ENCODE data around the gene ATP5PO.

DNA sequence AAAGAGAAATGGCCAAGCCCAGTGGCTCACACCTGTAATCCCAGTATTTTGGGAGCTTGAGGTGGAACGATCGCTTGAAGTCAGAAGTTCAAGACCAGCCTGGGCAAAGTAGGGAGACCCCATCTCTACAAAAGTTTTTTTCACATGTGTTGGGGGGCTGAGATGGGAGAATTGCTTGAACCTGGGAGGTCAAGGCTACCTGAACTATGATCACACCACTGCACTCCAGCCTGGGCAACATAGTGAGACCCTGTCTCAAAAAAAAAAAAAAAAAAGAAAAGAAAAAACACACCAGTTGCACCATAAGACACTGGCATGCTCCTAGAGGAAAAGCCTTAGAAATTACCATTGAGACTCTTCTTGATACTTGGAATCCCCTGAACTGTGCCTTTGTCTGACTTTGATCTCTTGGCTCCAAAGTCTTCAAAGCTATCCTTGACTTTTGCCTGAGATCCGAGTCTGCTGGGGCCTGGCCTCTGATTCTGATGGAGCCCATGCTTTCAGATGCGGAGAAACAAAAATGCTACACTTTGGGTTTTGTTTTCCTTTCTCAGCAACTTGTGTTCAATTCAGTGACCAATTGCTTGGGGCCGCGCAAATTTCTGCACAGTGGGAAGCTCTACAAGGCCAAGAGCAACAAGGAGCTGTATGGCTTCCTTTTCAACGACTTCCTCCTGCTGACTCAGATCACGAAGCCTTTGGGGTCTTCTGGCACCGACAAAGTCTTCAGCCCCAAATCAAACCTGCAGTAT is 33.7 kb downstream of the ATP5PO start:
- TF ChIP-seq, protein P1, sequence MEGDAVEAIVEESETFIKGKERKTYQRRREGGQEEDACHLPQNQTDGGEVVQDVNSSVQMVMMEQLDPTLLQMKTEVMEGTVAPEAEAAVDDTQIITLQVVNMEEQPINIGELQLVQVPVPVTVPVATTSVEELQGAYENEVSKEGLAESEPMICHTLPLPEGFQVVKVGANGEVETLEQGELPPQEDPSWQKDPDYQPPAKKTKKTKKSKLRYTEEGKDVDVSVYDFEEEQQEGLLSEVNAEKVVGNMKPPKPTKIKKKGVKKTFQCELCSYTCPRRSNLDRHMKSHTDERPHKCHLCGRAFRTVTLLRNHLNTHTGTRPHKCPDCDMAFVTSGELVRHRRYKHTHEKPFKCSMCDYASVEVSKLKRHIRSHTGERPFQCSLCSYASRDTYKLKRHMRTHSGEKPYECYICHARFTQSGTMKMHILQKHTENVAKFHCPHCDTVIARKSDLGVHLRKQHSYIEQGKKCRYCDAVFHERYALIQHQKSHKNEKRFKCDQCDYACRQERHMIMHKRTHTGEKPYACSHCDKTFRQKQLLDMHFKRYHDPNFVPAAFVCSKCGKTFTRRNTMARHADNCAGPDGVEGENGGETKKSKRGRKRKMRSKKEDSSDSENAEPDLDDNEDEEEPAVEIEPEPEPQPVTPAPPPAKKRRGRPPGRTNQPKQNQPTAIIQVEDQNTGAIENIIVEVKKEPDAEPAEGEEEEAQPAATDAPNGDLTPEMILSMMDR (IDR thresholded peaks at IDR 0.05), result no peak
- no peak for TF ChIP-seq POLR2A (IDR thresholded peaks at IDR 0.05)
